GM21515 (cell line): ENCODE data around the gene ZNF705A.
"Not testable (repeated sequence)": the region's sequence is repeated elsewhere in the genome, so short reads cannot be mapped to it uniquely, and the experiment has no call there.

ENCODE experiments used
- ATAC-seq: cut with Tn5 transposase; IDR thresholded peaks from one replicate; pipeline ENCODE4 v1.9.1; 2021; ENCODE audit not compliant: unreplicated experiment

ZNF705A gene

DNA sequence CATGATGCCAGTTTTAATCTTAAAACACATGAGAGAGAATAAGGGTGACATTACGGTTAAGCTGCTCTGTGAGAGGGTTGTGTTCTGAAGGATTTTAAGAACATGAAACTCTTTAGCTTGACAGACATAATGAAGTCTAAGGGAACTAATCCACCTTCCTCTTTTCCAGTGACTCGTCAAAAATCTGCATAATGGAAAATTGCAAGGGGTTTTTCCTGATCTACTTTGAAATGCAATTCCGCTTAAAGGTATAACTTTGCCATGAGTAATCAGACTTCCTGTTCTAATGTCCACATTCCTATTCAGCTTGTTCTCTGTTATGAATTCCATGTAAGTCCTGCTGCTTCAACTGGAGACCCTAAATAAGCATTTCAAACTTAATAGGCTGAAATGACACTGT, at the start of gene ZNF705A:
Gene ZNF705A, plus strand, starts transcription at position 171 of the 400 bp plus-strand sequence. CDS start 15,611 bp downstream, outside the sequence.
- no peak for ATAC-seq

DNA sequence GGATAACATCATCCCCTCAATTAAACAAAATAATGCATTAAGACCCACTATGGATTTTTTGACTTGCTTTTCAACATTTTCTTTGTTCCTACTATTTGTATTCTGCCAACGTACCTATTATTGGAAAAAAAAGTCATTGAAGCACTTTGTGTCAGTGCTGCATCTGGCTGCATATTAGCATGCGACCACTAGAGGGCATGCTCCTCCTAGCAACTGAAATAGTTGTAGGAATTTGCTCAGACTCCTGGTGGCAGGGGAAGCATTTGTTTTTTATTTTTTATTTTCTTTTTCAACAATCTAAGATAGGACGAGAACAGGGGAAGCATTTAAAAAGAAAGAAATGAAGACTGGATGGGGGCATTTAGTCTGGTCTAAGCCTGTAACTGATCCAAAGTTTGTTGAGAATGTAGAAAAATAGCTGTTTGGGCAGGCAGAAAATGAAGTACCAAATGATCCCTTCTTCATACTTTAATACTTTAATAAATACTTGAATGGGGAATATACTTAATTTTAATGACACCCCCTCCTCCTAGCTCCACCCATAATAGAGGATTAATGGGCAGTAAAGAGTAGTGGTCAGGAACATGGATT, 47.9 kb upstream of the ZNF705A start:
- no peak for ATAC-seq

DNA sequence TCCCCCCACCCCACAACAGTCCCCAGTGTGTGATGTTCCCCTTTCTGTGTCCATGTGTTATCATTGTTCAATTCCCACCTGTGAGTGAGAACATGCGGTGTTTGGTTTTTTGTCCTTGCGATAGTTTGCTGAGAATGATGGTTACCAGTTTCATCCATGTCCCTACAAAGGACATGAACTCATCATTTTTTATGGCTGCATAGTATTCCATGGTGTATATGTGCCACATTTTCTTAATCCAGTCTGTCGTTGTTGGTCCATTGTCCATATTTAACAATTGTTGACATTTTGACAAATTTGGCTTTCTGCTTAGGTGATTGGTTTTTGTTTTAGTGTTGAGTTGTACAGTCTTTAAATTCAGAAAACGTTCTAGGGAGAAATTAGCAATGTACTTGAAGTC, 43.7 kb upstream of the ZNF705A start:
- not testable (repeated sequence) for ATAC-seq

DNA sequence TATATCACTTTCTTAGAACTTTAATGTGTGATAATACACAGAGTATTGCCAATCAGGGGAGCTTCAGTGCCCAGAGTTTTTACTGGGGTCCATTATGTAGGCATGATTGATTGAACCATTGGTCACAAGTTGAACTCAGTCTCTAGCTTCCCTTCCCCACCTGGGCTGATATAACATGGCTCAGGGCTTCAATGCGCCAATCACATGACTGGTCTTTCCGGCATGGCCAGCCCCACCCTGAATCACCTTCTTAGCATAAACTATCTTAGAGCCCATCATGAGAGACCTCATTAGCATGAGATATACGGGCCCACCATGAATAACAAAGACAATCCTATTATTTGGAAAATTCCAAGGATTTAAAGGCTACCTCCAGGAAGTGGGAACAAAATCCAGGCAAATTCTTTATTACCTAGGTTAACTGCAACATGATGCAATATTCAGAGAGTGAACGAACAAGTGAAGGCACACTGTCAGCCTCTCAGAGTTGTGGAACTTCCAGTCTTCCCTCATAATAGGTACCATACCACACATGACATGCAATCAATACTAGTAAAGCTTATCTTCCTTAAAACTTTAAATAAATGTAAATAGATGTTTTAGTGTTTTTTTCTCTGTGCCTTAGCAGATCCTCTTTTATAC, 36.6 kb upstream of the ZNF705A start:
- ATAC-seq, result no peak

DNA sequence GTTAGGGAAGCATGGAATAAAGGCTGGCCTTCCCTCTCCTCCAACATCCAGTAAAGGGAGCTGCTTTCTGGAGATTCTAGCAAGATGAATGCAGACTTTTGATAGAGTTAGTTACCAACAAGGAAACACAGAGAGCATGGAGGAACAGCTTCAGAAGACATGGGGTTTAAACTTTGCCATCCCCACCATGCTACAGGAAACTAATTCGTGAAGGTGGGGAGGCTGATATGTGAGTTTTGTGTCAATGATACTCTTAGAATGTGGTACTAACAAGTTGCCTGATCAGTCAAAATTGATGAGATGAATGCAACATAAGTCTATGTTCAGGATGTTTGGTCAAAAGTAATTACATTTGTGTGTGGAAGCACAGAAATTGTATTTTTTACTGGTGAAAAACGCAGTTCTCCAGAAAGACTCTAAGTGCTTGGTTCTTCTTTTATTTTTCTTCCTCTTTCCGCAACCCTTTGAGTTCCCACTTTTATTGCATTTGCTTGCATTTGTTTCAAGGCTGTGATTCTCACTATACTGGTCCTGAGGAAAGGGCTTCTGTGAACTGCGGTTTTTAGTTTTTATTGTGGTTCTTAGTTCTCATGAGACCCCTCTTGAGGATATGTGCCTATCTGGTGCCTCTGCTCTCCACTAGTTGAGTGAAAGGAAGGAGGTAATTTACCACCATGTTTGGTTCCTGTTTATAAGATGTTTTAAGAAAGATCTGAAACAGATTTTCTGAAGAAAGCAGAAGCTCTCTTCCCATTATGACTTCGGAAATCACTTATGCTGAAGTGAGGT, 33.5 kb upstream of the ZNF705A start, which contains the start of gene CLEC4A:
Gene CLEC4A, plus strand, starts transcription at position 494 of the 789 bp plus-strand sequence. Its CDS starts 262 bp downstream, at position 756.
- no peak for ATAC-seq

DNA sequence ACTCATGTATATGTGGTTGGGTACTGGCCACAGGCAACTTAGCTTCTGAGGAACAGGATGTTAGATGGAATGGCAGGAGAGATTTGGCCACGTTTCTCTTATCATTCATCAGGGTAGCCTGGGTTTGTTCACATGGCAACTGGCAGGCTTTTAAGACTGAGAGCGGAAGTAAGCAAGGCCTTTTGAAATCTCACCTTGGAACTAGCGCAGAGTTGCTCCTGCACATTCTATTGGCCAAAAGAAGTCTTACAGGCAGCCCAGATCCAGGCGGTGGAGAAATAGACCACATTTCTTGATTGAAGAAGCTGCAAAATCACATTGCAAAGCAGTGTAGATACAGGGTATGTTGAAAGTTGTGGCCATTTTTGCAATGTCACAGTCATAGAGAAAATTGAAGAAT, 29.7 kb upstream of the ZNF705A start:
- no peak for ATAC-seq

DNA sequence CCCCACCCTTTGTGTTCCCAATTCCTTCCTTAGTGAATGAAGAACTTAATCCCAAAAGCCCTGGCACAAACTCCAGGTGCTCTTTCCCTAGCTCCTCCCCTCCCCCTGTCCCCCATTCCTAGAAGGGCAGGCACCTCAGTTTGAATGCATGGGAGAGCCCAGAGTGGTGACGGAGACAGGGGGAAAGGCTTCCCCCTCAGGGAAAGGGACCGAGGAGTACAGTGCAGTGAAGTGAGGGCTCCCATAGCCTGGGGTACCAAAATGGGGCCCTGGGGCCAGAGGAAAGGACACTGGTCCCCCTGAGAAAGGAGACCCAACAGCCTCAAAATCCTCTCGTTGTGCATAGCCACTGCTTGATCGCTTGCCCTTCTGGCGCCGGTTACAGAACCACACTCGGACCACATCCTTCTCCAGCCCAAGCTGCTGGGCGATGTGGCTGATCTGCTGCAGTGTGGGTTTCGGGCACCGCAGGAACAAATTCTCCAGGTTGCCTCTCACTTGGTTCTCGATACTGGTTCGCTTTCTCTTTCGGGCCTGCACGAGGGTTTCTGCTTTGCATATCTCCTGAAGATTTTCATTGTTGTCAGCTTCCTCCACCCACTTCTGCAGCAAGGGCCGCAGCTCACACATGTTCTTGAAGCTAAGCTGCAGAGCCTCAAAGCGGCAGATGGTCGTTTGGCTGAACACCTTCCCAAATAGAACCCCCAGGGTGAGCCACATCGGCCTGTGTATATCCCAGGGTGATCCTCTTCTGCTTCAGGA, 23.0 kb upstream of the ZNF705A start:
- ATAC-seq, result not testable (repeated sequence)

DNA sequence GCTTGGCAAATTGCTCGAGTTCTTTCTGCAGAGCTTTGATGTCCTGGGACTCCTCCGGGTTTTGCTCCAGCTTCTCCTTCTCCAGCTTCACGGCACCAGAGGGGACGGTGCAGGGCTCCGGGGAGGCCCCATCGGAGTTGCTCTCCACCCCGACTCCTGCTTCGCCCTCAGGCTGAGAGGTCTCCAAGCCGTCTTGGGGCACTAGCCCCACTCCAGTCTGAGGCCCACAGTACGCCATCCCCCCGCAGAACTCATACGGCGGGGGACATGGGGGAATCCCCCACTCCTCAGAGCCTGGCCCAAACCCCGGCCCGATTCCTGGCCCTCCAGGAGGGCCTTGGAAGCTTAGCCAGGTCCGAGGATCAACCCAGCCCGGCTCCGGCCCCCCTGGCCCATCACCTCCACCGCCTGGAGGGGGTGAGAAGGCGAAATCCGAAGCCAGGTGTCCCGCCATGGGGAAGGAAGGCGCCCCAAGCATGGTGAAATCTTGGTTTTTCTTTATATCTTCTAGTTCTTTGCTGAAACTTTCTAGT, 22.4 kb upstream of the ZNF705A start:
- not testable (repeated sequence) for ATAC-seq

DNA sequence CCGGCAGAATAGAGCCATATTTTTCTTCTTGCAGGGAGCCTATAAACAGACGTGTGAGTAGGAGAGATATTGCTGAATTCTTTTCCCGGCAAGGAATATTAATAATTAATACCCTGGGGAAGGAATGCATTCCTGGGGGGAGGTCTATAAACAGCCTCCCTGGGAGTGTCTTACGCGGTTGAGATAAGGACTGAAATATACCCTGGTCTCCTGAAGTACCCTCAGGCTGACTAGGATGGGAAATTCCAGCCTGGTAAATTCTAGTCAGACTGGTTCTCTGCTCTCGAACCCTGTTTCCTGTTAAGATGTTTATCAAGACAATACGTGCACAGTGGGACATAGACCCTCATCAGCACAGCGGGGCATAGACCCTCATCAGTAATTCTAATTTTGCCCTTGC, 15.2 kb upstream of the ZNF705A start:
- not testable (repeated sequence) for ATAC-seq

DNA sequence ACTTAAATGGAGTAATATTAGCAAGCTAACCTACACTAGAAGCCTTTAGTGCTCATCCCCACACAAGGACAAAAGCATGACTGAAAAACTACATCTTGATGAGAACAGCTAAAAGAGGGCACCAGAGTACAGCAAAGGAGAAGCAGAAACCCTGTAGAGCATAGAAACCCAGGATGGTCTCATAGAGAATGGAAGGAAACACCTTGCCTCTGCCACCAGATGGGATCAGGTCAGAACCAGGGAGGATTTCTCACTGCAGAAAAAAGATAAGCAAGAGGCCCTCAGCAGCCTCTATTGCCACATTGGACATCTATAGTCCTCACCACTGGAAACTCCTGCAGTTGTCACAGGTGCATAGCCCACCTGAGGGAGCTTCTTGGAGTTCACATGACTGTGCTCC, 13.6 kb upstream of the ZNF705A start:
- no peak for ATAC-seq

DNA sequence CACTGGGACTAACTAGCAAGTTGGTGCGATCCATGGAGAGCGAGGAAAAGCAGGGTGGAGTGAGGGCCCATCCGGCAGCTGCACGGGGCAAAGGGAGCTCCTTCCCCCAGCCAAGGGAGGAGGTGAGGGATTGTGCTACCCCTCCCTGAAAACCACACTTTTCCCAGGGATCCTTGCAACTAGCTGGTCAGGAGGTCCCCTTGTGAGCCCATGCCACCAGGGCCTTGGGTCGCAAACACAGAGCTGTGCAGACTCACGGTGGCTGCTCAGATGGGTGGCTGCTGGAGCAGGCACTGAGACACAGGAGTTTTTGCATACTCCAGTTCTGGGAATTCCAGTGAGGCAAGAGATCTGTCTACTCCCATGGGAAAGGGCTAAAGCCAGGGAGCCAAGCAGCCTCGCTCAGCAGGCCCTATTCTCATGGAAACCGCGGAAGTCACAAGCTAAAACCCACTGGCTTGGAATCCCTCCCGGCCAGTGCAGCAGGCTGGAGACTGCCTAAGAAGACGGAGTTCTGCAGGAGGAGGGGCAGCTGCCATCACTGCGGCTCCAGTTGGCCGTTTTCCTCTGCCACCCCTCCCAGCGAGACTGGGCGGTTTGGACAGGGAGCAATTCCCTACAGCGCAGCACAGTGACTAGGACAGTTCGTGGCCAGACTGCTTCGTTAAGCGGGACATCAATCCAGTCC, 10.9 kb upstream of the ZNF705A start:
- no peak for ATAC-seq

DNA sequence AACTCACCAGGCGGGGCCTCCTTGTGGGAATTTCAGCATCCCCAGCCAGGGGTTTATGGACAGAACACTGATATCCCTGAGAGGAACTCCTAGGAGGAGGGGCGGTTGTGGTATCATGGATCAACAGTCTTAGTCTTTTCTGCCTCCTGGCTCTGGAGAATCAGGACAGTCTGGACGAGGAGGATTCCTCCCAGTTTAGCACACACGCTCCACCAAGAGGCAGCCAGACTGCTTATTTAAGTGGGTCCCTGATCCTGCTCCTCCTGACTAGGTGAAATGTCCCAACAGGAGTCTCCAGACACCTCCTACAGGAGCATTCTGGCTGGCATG, 10.4 kb upstream of the ZNF705A start:
- no peak for ATAC-seq

DNA sequence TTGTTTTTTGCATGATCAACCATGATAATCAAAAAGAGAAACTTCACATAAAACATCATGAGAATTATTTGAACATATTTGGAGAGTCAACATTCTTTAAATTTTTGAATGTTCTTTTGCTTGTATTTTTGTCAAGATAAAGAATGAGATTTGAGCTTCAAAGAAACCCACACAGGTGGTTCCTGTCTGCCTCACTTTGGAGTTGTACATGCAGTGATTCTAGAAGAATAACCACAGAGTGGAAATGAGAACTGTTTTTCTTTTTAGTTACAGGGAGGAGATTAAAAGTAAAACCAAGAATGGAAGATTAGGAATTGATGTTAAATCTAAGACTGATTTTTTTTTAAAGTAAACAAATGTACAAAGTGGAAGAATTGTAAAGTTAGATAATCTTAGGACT, 2.3 kb upstream of the ZNF705A start:
- no peak for ATAC-seq

DNA sequence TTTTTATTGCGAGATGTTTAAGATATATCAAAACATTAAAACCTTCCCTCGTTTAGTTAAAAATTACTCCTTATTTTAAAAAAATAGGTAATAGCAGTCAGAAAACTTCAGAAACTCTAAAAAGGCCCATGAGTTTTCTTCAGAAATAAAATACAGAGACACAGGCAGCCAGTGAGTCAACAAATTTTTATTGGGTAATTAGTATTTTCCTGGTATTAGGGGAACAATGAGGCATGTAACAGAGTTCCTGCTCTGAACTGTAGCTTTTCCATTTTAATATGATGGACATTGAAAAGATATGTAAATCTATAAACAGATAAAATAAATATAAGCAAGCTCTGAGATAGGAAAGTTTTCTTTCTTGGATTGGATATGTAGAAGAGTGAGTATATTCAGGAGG, 399 bp upstream of the ZNF705A start:
- no peak for ATAC-seq

DNA sequence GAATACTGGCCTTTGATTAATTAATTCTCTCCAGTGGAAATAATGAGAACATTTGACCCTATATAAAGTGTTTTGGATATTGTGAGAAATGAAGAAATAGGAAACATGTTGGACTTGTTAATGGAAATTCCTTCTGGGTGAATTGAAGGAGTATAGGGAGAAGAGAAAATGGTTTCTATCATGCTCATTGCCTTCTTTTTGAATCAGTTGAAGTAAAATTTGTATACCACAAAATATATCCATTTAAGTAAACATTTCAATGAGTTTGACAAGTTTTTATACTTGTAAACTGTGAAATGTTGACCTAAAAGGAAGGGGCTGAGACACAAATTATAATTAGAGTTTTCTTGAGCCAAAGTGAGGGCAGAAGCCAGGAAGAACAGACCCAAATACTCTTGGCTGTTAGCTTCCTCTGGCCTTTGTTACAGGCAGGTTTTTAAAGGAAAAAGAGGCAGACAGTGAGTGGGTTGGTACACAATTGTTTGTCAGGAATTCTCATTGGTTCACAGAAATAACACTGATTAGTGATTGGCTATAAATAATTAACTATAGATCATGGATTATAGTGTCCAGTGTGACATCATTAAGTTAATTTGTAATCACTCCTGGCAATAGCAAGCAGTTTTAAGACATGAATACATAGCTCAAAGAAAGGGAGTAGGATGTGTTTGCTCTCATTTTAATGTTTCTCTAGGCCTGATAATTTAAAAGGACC, 826 bp downstream of the ZNF705A start:
- ATAC-seq, result no peak

DNA sequence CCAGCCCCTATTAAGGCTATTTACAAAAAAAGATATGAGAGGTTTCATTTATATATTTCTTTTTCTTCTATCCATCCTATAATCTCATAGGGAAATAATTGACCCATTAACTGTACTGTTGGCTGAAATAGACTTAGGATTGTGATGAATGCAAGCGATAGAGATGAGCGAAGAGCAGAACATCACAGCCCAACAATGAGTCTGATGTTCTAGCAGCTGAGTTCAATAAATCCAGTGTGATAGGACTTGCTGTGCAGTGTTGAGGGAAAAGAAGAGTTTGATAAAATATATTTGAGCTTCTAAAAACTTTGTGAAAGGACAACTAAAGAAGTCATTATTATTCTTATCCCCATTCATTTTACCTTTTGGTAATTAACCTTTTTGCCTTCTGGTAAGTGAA, 16.1 kb downstream of the ZNF705A start:
- not testable (repeated sequence) for ATAC-seq

DNA sequence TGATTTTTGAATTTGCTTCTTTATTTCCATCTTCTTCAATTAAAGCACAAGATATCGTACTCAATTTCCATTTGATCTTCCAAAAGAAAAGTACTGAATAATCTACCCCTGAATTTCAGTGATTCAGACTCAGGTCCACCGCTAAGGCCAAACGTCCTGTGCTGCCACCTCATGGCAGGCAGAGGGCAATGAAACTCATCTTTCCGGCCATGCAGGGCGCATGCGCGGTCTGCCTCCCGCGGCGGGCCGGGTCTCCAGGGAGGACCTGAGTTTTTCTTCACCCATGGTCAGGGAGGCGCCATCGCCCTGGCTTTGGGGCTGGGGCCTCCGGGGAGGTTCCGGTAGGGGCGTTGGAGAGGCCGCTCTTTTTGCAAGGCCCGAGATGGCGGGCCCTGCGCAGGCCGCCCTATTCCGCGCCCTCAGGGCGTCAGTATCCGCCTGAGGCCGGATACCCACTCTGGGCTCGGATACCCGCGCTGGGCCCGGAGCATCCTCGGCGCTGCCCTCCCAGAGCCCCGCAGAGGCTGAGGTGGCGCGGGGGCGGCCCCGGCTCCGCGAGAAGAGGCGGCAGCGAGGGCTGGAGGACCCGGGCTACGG, 23.3 kb downstream of the ZNF705A start:
- not testable (repeated sequence) for ATAC-seq

DNA sequence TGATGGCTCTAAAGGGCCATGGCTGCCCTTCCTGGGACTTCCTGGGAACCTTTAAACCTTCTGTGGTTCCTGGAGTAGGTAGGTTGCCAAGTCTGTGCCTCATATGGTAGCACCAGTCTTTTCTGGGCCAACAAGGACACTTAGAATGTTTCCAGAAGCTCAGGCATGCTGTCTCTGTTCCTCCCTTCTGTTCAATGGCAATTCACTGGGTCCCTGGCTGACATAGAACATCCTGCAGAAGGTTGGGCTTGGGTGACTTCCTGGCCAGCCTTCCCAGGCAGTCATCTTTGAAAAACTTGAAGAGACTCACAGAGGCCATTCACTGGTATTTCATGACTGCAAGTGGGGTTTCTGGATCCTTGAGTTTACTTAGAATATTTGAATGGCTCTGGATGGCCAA, 24.5 kb downstream of the ZNF705A start:
- not testable (repeated sequence) for ATAC-seq

DNA sequence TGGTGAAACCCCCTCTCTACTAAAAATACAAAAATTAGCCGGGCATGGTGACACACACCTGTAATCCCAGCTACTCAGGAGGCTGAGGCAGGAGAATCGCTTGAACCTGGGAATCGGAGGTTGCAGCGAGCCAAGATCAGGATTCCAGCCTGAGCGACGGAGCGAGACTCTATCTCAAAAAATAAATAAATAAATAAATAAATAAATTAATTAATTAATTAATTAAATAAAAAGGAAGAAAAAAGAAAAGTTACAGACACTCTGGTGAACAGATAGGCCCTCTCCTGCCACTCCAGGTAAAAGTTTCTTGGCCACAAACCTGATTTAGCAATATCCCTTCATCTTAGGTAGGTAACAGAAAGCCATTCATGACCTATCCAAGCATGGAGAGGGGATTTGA, 26.1 kb downstream of the ZNF705A start:
- not testable (repeated sequence) for ATAC-seq
